Measurements from ENCODE around the gene MRPL24. TPM values are rescaled to one million over a fixed set of nuclear protein-coding genes. Genes with fewer than 3 reads are reported as not detected.

MRPL24 gene
- total and polyA plus RNA-seq, 9 of the 15 experiments (the other 6 are each of a cell fraction or from before 2014, with no cell fraction given): 74.3 to 267 (median 113) TPM

GRCh38 chr1:156751451-156751756 is 10.5 kb upstream of the MRPL24 start, which contains the start of gene HDGF (continued):
- no peak for TF ChIP-seq MLLT1 (IDR thresholded peaks at IDR 0.05)
- no peak for TF ChIP-seq ZNF318 (IDR thresholded peaks at IDR 0.05; ENCODE audit: borderline replicate concordance in 1 of 2, low read depth in 1 of 2)
- TF ChIP-seq STAT6 (CRISPR knock-in tag; IDR thresholded peaks at IDR 0.05): no peak
- peak; percentile 79 for TF ChIP-seq POLR2G (IDR thresholded peaks at IDR 0.05; ENCODE audit: low read depth, low read length)
- TF ChIP-seq POLR2H (tag; IDR thresholded peaks at IDR 0.05; ENCODE audit: low read depth): 0 out of 2 replicates have a peak, but pooled peaks have one; percentile 20
- no peak for TF ChIP-seq POLR3G (IDR thresholded peaks at IDR 0.05; ENCODE audit: extremely low read depth, insufficient read length, insufficient replicate concordance)
- TF ChIP-seq E4F1 (CRISPR knock-in tag; IDR thresholded peaks at IDR 0.05; ENCODE audit: borderline replicate concordance): no peak
- no peak for TF ChIP-seq NEUROD1 (IDR thresholded peaks at IDR 0.05; ENCODE audit: borderline replicate concordance, low read depth, low read length, partially characterized antibody)
